Esophagus muscularis mucosa (tissue), 3 donors: Measurements from ENCODE around the gene CDHR3.

Experiments
- POLR2A ChIP-seq: fragments of 450-650 bp; IDR thresholded peaks from one replicate; pipeline ENCODE4 v1.6.1; 2017; ENCODE audit warnings: antibody characterized with exemption, moderate library complexity, mild to moderate bottlenecking, low read depth
- TF ChIP-seq, protein P1 (sequence below), 3 experiments: fragments of 200-600 bp in 2 of 3; fragments of 450-650 bp in 1 of 3; sonication (generic) in 2 of 3; IDR thresholded peaks; one replicate each; pipeline ENCODE4 v1.5.1; 2017 to 2019; ENCODE audit warnings: antibody characterized with exemption in 3 of 3, mild to moderate bottlenecking in 2 of 3, moderate library complexity in 1 of 3

- TF ChIP-seq, protein P1, sequence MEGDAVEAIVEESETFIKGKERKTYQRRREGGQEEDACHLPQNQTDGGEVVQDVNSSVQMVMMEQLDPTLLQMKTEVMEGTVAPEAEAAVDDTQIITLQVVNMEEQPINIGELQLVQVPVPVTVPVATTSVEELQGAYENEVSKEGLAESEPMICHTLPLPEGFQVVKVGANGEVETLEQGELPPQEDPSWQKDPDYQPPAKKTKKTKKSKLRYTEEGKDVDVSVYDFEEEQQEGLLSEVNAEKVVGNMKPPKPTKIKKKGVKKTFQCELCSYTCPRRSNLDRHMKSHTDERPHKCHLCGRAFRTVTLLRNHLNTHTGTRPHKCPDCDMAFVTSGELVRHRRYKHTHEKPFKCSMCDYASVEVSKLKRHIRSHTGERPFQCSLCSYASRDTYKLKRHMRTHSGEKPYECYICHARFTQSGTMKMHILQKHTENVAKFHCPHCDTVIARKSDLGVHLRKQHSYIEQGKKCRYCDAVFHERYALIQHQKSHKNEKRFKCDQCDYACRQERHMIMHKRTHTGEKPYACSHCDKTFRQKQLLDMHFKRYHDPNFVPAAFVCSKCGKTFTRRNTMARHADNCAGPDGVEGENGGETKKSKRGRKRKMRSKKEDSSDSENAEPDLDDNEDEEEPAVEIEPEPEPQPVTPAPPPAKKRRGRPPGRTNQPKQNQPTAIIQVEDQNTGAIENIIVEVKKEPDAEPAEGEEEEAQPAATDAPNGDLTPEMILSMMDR (IDR thresholded peaks at IDR 0.05), result no peak
- no peak for TF ChIP-seq POLR2A
These were observed 113.5 kb downstream of the CDHR3 start for GRCh38 chr7:106076537-106076936.
